NCI-H2107 treated with DMSO at 0.1 percent for 48 hours (cell line): ENCODE results near the gene ZBTB40.

ENCODE experiments used
- DNase-seq: peaks from one replicate; lab custom pipeline; 2025; ENCODE audit not compliant: unreplicated experiment; lab: John Stamatoyannopoulos, UW

Gene ZBTB40

GRCh38 chr1:22500058-22500457 lies 48.4 kb downstream of the ZBTB40 start:
- no peak for DNase-seq

- DNase-seq = no peak
Observed at GRCh38 chr1:22500471-22500870, 48.8 kb downstream of the ZBTB40 start.

GRCh38 chr1:22502202-22502601 lies 50.6 kb downstream of the ZBTB40 start:
- DNase-seq = no peak

- DNase-seq = no peak
Observed at GRCh38 chr1:22503721-22504410, 52.2 kb downstream of the ZBTB40 start.

- no peak for DNase-seq
Observed at GRCh38 chr1:22506130-22506692, 54.6 kb downstream of the ZBTB40 start.

- DNase-seq = peak; percentile 53
Observed at GRCh38 chr1:22507587-22507986, 55.9 kb downstream of the ZBTB40 start.

- DNase-seq = peak; percentile 91
Observed at GRCh38 chr1:22508329-22508728, 56.7 kb downstream of the ZBTB40 start.

GRCh38 chr1:22508991-22509390 lies 57.3 kb downstream of the ZBTB40 start:
- DNase-seq = peak; percentile 80

GRCh38 chr1:22509815-22510214 lies 58.2 kb downstream of the ZBTB40 start:
- no peak for DNase-seq

GRCh38 chr1:22512873-22513272 lies 61.2 kb downstream of the ZBTB40 start:
- DNase-seq = no peak

- no peak for DNase-seq
Observed at GRCh38 chr1:22516906-22517571, 65.4 kb downstream of the ZBTB40 start.

- no peak for DNase-seq
Observed at GRCh38 chr1:22517956-22518355, 66.3 kb downstream of the ZBTB40 start.

GRCh38 chr1:22518379-22518778 lies 66.7 kb downstream of the ZBTB40 start:
- DNase-seq = no peak

- DNase-seq = no peak
Observed at GRCh38 chr1:22520871-22521270, 69.2 kb downstream of the ZBTB40 start.

GRCh38 chr1:22521692-22522091 lies 70.0 kb downstream of the ZBTB40 start:
- no peak for DNase-seq

GRCh38 chr1:22522221-22522743 lies 70.6 kb downstream of the ZBTB40 start:
- DNase-seq = no peak

GRCh38 chr1:22524481-22524880 lies 72.8 kb downstream of the ZBTB40 start:
- DNase-seq = no peak

- DNase-seq = no peak
Observed at GRCh38 chr1:22525211-22525610, 73.6 kb downstream of the ZBTB40 start.

- DNase-seq = no peak
Observed at GRCh38 chr1:22525646-22526045, 74.0 kb downstream of the ZBTB40 start.

GRCh38 chr1:22526098-22526497 lies 74.4 kb downstream of the ZBTB40 start:
- no peak for DNase-seq

GRCh38 chr1:22526677-22527076 lies 75.0 kb downstream of the ZBTB40 start:
- DNase-seq = no peak

GRCh38 chr1:22527122-22527521 lies 75.5 kb downstream of the ZBTB40 start:
- no peak for DNase-seq
